ENCODE measurements around the gene IL20. TPM values are rescaled to one million over a fixed set of nuclear protein-coding genes. Genes with fewer than 3 reads are reported as not detected.

The IL20 gene
- total RNA-seq, 6 experiments from 2014 or later: not detected

DNA sequence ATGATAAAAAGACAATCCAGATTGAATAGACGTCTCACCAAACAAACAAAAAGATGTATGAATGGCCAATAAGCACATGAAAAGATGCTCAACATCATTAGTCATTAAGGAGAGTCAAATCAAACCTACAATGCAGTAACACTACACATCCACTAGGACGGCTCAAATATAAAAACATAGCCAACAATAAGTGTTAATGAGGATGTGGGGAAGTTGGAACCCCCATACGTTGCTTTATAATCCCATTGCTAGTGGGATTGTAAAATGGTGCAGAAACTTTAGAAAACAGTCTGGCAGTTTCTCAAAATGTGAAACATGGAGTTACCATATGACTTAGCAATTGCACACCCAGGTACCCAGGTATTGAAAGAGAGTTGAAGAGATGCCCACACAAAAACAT is 17.1 kb downstream of the IL20 start:
- Histone ChIP-seq H3K36me3 (no peaks in the 10 kb centered on the region), H3K4me3 (no peak overlapping the region), H3K9me3 (peaks cover 0 to 7% (median 3%) of the 10 kb centered on the region in 4 donors), H3K4me1 (no peaks in the 10 kb centered on the region), H3K27ac (no peak overlapping the region), H3K27me3 (no peaks in the 10 kb centered on the region)
- DNase-seq (no peak), ATAC-seq (no peak)
- TF ChIP-seq, protein P1, sequence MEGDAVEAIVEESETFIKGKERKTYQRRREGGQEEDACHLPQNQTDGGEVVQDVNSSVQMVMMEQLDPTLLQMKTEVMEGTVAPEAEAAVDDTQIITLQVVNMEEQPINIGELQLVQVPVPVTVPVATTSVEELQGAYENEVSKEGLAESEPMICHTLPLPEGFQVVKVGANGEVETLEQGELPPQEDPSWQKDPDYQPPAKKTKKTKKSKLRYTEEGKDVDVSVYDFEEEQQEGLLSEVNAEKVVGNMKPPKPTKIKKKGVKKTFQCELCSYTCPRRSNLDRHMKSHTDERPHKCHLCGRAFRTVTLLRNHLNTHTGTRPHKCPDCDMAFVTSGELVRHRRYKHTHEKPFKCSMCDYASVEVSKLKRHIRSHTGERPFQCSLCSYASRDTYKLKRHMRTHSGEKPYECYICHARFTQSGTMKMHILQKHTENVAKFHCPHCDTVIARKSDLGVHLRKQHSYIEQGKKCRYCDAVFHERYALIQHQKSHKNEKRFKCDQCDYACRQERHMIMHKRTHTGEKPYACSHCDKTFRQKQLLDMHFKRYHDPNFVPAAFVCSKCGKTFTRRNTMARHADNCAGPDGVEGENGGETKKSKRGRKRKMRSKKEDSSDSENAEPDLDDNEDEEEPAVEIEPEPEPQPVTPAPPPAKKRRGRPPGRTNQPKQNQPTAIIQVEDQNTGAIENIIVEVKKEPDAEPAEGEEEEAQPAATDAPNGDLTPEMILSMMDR (IDR thresholded peaks at IDR 0.05): peak in 1 of 4 donors; percentile 7
- no peak for TF ChIP-seq POLR2A (IDR thresholded peaks at IDR 0.05)
- WGBS (ENCODE audit: insufficient coverage, low coverage, low lambda C conversion rate, missing lambda C conversion rate): 51% methylated on average over 3 of the region's 3 CpGs
- intact Hi-C loops (cut with DNase I): no loop called here

DNA sequence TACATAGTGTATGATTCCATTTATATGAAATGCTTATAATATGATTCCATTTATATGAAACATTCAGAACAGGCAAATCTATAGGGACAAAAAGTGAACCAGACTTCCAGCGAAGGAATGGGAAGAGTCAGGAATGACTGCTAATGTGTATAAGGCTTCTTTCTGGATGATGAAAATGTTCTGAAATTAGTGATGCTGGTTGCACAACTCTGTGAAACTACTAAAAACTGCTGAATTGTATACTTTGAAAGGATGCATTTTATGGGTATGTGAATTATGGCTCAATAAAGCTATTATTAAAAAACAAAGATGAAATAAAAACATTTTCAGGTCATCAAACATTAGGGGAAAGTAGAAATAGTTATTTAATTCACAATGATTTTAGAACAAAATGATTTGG is 17.7 kb downstream of the IL20 start:
- Histone ChIP-seq H3K4me1 (no peaks in the 10 kb centered on the region), H3K9me3 (peaks cover 0 to 6% (median 2%) of the 10 kb centered on the region in 4 donors), H3K36me3 (no peaks in the 10 kb centered on the region), H3K4me3 (no peak overlapping the region), H3K27ac (no peak overlapping the region), H3K27me3 (no peaks in the 10 kb centered on the region)
- TF ChIP-seq POLR2A (IDR thresholded peaks at IDR 0.05): no peak
- TF ChIP-seq, protein P1 (IDR thresholded peaks at IDR 0.05): no peak
- DNase-seq (no peak), ATAC-seq (no peak)
- WGBS (ENCODE audit: insufficient coverage, low coverage, low lambda C conversion rate, missing lambda C conversion rate): 89% methylated on average over 1 of the region's 1 CpG
- intact Hi-C loops (cut with DNase I): no loop called here

DNA sequence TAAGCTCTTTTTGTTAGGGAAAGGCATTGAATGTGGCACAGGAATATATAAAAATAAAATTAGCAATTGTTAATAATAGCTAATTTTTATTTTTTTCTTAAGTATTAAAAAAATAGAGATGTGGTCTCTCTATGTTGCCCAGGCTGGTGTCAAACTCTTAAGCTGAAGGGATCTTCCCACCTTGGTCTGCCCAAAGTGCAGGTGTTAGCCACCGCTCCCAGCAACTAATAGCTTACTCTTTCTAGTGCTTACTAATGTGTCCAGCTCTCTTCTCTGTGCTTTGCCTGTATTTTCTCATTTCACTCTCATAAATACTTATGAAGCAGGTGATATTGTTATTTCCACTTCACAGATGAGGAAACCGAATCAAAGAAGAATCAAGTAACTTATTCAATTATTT is 18.5 kb downstream of the IL20 start:
- Histone ChIP-seq H3K36me3 (no peaks in the 10 kb centered on the region), H3K4me3 (no peak overlapping the region), H3K4me1 (no peaks in the 10 kb centered on the region), H3K27ac (no peak overlapping the region), H3K9me3 (no peaks in the 10 kb centered on the region), H3K27me3 (no peaks in the 10 kb centered on the region)
- WGBS (ENCODE audit: insufficient coverage, low coverage, low lambda C conversion rate, missing lambda C conversion rate): 79% methylated on average over 2 of the region's 2 CpGs
- ATAC-seq (no peak), DNase-seq (no peak)
- TF ChIP-seq, protein P1 (IDR thresholded peaks at IDR 0.05): no peak
- TF ChIP-seq POLR2A (IDR thresholded peaks at IDR 0.05): no peak
- intact Hi-C loops (cut with DNase I): no loop called here

DNA sequence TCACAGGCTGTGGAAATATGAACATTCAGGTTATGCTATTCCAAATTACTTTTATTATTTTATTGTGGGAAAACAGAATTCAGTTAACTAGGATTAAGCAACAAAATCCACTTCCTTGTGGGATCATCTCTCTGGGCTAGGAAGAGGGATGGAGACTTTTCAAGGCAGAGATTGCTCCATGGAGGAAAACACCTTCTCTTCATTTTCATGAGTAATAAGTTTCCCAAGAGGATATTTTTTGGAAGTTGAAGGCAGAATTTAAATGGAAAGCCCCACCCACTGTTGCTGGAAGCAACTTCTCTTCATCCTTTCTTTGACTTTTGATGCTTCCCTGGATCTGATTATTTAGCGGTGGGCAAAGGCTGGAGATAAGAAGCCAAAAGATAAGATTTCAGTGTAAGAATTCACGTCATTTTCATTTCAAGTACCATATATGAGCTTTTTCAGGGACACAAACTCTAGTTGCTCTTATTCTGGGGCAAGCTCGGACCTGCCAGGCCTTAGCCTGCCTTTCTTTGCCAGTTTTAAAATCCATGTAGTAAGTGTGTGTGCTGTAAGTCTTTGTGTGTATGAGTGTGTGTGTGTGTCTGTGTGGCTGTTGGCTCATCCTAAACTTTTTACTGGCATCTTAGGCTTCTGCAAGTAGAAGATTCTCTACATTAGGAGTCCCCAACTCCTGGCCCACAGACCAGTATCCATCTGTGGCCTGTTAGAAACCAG is 20.1 kb downstream of the IL20 start:
- no peak for ATAC-seq
- H3K27ac ChIP-seq: no peak overlapping the region
- TF ChIP-seq, protein P1 (IDR thresholded peaks at IDR 0.05): no peak
- no peak for TF ChIP-seq POLR2A (IDR thresholded peaks at IDR 0.05)
- intact Hi-C loops (cut with DNase I): no loop called here
- H3K4me3 ChIP-seq: no peak overlapping the region
- no peaks in the 10 kb centered on the region for H3K9me3 ChIP-seq
- H3K36me3 ChIP-seq: no peaks in the 10 kb centered on the region
- WGBS (ENCODE audit: insufficient coverage, low coverage, low lambda C conversion rate, missing lambda C conversion rate): 81% methylated on average over 3 of the region's 3 CpGs
- H3K27me3 ChIP-seq: no peaks in the 10 kb centered on the region
- DNase-seq: no peak
- peaks cover 0 to 7% (median 0%) of the 10 kb centered on the region in 4 donors for H3K4me1 ChIP-seq
